Measurements from ENCODE around the gene ZMYM4.
"Not testable (repeated sequence)": the region's sequence is repeated elsewhere in the genome, so short reads cannot be mapped to it uniquely, and the experiment has no call there.

DNA sequence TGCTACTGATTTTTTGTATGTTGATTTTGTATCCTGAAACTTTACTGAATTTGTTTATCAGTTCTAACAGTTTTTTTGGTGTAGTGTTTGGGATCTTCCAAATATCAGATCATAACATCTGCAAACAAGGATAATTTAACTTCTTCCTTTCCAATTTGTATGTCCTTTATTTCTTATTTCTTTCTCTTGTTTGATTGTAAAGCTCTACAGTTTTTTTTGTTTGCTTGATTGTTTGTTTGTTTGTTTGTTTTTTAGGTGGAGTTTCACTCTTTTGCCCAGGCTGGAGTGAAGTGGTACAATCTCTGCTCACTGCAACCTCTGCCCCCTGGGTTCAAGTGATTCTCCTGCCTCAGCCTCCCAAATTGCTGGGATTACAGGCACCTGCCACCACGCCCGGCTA, 31.7 kb upstream of the ZMYM4 start:
- TF ChIP-seq, protein P1, sequence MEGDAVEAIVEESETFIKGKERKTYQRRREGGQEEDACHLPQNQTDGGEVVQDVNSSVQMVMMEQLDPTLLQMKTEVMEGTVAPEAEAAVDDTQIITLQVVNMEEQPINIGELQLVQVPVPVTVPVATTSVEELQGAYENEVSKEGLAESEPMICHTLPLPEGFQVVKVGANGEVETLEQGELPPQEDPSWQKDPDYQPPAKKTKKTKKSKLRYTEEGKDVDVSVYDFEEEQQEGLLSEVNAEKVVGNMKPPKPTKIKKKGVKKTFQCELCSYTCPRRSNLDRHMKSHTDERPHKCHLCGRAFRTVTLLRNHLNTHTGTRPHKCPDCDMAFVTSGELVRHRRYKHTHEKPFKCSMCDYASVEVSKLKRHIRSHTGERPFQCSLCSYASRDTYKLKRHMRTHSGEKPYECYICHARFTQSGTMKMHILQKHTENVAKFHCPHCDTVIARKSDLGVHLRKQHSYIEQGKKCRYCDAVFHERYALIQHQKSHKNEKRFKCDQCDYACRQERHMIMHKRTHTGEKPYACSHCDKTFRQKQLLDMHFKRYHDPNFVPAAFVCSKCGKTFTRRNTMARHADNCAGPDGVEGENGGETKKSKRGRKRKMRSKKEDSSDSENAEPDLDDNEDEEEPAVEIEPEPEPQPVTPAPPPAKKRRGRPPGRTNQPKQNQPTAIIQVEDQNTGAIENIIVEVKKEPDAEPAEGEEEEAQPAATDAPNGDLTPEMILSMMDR (IDR thresholded peaks at IDR 0.05), result not testable (repeated sequence)
- not testable (repeated sequence) for TF ChIP-seq POLR2A (IDR thresholded peaks at IDR 0.05)

Data from breast epithelium (tissue), 3 donors.